ENCODE results near the gene BIVM. TPM values are rescaled to one million over a fixed set of nuclear protein-coding genes. Genes with fewer than 3 reads are reported as not detected.
A peak's percentile ranks its signal among the peaks of the same experiment; 100 is the strongest.

The BIVM gene
- total RNA-seq, 1 donor from 2014 or later: 13.3 TPM

DNA sequence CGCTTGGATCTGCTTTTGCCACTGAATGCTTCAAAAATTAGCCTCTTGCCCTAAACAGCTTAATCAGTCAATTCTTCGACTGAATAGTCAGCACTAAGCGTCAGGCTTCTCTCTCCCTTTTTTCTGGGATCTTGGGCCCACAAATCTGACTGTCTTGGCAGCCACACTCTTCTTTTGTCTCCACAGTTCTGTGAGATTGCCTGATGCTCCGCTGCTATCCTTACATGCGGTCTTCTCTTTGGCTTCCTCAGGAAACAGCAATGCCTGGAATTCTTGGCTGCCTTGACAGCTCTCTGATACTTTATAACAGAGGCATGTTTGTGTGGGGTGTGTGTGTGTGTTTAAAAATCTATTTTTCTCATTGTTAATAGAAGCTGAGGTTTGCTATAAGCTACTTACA, 79.6 kb downstream of the BIVM start:
- peaks cover under 1% of the 10 kb centered on the region for H3K9me3 Mint-ChIP-seq (ENCODE audit: unreplicated experiment)
- peaks cover 24% of the 10 kb centered on the region for H3K4me1 Mint-ChIP-seq (ENCODE audit: low read depth, unreplicated experiment)
- H3K9ac ChIP-seq (ENCODE audit: low read length): peak overlapping the region; percentile 42
- DNase-seq (ENCODE audit: low read depth): peak; percentile 93
- no peak overlapping the region for H3K4me3 ChIP-seq (ENCODE audit: insufficient read depth, low read depth, low read length)
- no peaks in the 10 kb centered on the region for H3K27me3 Mint-ChIP-seq (ENCODE audit: low read depth, unreplicated experiment)
- no peaks in the 10 kb centered on the region for H3K27me3 ChIP-seq (ENCODE audit: insufficient read depth, low read length)
- H4K20me1 ChIP-seq (ENCODE audit: insufficient read depth, low read length): no peaks in the 10 kb centered on the region
- FAIRE-seq: no peak
- H3K36me3 Mint-ChIP-seq (ENCODE audit: low read depth, unreplicated experiment): peaks cover 9% of the 10 kb centered on the region
- H3K79me2 ChIP-seq (ENCODE audit: insufficient read depth, low read length): no peaks in the 10 kb centered on the region
- peak overlapping the region; percentile 43 for H3K27ac ChIP-seq (ENCODE audit: low read depth, low read length)
- H3K36me3 ChIP-seq (ENCODE audit: insufficient read depth, low read length): peaks cover 24% of the 10 kb centered on the region
- peak overlapping the region; percentile 72 for H3K4me3 Mint-ChIP-seq (ENCODE audit: unreplicated experiment)
- no peak overlapping the region for H2AFZ ChIP-seq (ENCODE audit: low read depth, low read length)
- peak overlapping the region; percentile 97 for H3K27ac Mint-ChIP-seq (ENCODE audit: unreplicated experiment)
- TF ChIP-seq, protein P1, sequence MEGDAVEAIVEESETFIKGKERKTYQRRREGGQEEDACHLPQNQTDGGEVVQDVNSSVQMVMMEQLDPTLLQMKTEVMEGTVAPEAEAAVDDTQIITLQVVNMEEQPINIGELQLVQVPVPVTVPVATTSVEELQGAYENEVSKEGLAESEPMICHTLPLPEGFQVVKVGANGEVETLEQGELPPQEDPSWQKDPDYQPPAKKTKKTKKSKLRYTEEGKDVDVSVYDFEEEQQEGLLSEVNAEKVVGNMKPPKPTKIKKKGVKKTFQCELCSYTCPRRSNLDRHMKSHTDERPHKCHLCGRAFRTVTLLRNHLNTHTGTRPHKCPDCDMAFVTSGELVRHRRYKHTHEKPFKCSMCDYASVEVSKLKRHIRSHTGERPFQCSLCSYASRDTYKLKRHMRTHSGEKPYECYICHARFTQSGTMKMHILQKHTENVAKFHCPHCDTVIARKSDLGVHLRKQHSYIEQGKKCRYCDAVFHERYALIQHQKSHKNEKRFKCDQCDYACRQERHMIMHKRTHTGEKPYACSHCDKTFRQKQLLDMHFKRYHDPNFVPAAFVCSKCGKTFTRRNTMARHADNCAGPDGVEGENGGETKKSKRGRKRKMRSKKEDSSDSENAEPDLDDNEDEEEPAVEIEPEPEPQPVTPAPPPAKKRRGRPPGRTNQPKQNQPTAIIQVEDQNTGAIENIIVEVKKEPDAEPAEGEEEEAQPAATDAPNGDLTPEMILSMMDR (IDR thresholded peaks at IDR 0.05; ENCODE audit: insufficient read depth, low read depth, low read length): no peak
- TF ChIP-seq EZH2 (IDR thresholded peaks at IDR 0.05; ENCODE audit: insufficient read depth, low read length): no peak
- H3K4me1 ChIP-seq (ENCODE audit: insufficient read depth, low read length): peaks cover 6% of the 10 kb centered on the region
- H3K9me3 ChIP-seq (ENCODE audit: insufficient read depth, low read depth, low read length): no peaks in the 10 kb centered on the region
- H3K4me2 ChIP-seq (ENCODE audit: low read length): peak overlapping the region; percentile 28

DNA sequence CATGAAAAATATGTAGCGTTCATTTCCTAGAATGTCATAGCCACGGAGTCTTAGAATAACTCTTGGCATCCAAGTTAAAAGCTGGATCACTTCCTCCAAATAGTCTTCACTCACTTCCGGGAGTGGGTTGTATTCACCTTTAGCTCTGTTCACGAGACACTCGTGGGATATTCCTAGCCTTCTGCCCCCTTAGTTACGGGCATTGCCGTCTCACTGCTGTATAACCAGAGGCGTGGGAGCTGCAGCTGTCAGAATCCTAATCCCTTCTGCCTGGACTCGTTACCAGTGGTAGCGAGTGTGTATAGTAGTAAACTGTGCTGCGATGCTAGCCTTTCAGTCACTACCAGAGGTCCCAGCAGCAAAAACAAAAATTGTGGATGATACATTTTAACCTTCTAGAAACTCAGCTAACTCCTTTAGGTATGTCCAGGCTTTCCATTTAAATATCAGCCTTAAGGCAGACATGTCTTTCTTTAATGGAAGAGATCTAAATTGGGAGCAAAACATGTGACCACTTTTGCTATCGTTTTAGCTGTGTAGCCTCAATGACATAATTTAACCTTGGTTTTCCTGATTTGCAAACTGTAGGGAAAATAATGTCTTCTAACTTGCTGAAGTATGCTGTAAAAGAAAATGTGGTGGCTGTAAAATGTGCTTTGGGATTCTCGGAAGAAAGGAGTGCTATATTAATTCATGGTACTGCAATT, 81.0 kb downstream of the BIVM start:
- no peak overlapping the region for H3K27ac ChIP-seq (ENCODE audit: low read depth, low read length)
- peaks cover 2% of the 10 kb centered on the region for H3K9me3 Mint-ChIP-seq (ENCODE audit: unreplicated experiment)
- H3K9ac ChIP-seq (ENCODE audit: low read length): no peak overlapping the region
- no peak overlapping the region for H3K4me3 Mint-ChIP-seq (ENCODE audit: unreplicated experiment)
- H3K27me3 ChIP-seq (ENCODE audit: insufficient read depth, low read length): no peaks in the 10 kb centered on the region
- no peak overlapping the region for H2AFZ ChIP-seq (ENCODE audit: low read depth, low read length)
- peaks cover 5% of the 10 kb centered on the region for H3K4me1 ChIP-seq (ENCODE audit: insufficient read depth, low read length)
- no peak overlapping the region for H3K4me3 ChIP-seq (ENCODE audit: insufficient read depth, low read depth, low read length)
- TF ChIP-seq EZH2 (IDR thresholded peaks at IDR 0.05; ENCODE audit: insufficient read depth, low read length): no peak
- TF ChIP-seq, protein P1 (IDR thresholded peaks at IDR 0.05; ENCODE audit: insufficient read depth, low read depth, low read length): no peak
- no peak overlapping the region for H3K4me2 ChIP-seq (ENCODE audit: low read length)
- H4K20me1 ChIP-seq (ENCODE audit: insufficient read depth, low read length): no peaks in the 10 kb centered on the region
- no peaks in the 10 kb centered on the region for H3K79me2 ChIP-seq (ENCODE audit: insufficient read depth, low read length)
- H3K36me3 Mint-ChIP-seq (ENCODE audit: low read depth, unreplicated experiment): peaks cover 6% of the 10 kb centered on the region
- H3K4me1 Mint-ChIP-seq (ENCODE audit: low read depth, unreplicated experiment): peaks cover 24% of the 10 kb centered on the region
- FAIRE-seq (peak; percentile 34), DNase-seq (ENCODE audit: low read depth) (no peak)
- no peaks in the 10 kb centered on the region for H3K27me3 Mint-ChIP-seq (ENCODE audit: low read depth, unreplicated experiment)
- peaks cover 20% of the 10 kb centered on the region for H3K36me3 ChIP-seq (ENCODE audit: insufficient read depth, low read length)
- no peaks in the 10 kb centered on the region for H3K9me3 ChIP-seq (ENCODE audit: insufficient read depth, low read depth, low read length)
- no peak overlapping the region for H3K27ac Mint-ChIP-seq (ENCODE audit: unreplicated experiment)
